Left lung (tissue), 10 donors: Measurements from ENCODE around the gene TENM4. TPM values are rescaled to one million over a fixed set of nuclear protein-coding genes. Genes with fewer than 3 reads are reported as not detected.

Experiments
- ATAC-seq: fragments of 200-7000 bp; cut with Tn5 transposase; one replicate; pipeline ENCODE4 v1.9.1; 2020; ENCODE audit warnings: moderate library complexity
- DNase-seq, 4 donors: peaks; one replicate each; pipeline ENCODE4 v3.0.0-alpha.2; 2013 to 2020
- H3K27ac ChIP-seq, 2 donors: fragments of 200-600 bp; sonication (generic) in 1 of 2; one replicate each; pipeline versions ENCODE4 v1.5.0 to v1.8.0; 2020 to 2021
- H3K27me3 ChIP-seq, 2 donors: fragments of 200-600 bp; sonication (generic) in 1 of 2; one replicate each; pipeline versions ENCODE4 v1.5.0 to v1.8.0; 2020 to 2021
- H3K36me3 ChIP-seq, 2 donors: fragments of 200-600 bp; sonication (generic) in 1 of 2; one replicate each; pipeline versions ENCODE4 v1.5.0 to v1.8.0; 2020 to 2021
- H3K4me1 ChIP-seq, 2 donors: fragments of 200-600 bp; one replicate each; pipeline ENCODE4 v1.8.0; 2021
- H3K4me3 ChIP-seq, 2 donors: fragments of 200-600 bp; sonication (generic) in 1 of 2; one replicate each; pipeline versions ENCODE4 v1.5.0 to v1.8.0; 2020 to 2021; ENCODE audit warnings: mild to moderate bottlenecking in 1 of 2
- H3K9me3 ChIP-seq, 2 donors: fragments of 200-600 bp; sonication (generic) in 1 of 2; one replicate each; pipeline versions ENCODE4 v1.5.0 to v1.8.0; 2020 to 2021
- CTCF ChIP-seq, 2 donors: fragments of 200-600 bp; sonication (generic) in 1 of 2; IDR thresholded peaks; one replicate each; pipeline versions ENCODE4 v1.5.0 to v1.8.0; 2021; ENCODE audit warnings: antibody characterized with exemption in 2 of 2
- intact Hi-C, 2 donors: fragments of 100-400 bp; cut with DNase I; formaldehyde crosslinking; loops; one replicate each; pipeline versions ENCODE4 v1.11.2 to v1.14.2; 2022
- polyA plus RNA-seq, 6 donors: library from polyadenylated mRNA; unstranded; fragments of 120-200 nt; gene quantifications; one replicate each; pipeline ENCODE4 v1.2.1, GENCODE V29; 2013; ENCODE audit not compliant: insufficient read length in 6 of 6
- total RNA-seq, 2 donors: library from RNA; stranded (reverse); fragmentation: NEBNext Ultra II Directional; extraction: Animal tissue kit (Norgen Biotek cat#: 25700); gene quantifications; one replicate each; pipeline ENCODE4 v1.2.1, GENCODE V29; 2021
- donor health status: DM: no; HTN: yes; CAD: no.
- donor health status: DM: no; HTN: no; CAD: no.

Gene TENM4
- total and polyA plus RNA-seq, 8 donors = 3.4 to 7.1 (median 5.2) TPM

DNA sequence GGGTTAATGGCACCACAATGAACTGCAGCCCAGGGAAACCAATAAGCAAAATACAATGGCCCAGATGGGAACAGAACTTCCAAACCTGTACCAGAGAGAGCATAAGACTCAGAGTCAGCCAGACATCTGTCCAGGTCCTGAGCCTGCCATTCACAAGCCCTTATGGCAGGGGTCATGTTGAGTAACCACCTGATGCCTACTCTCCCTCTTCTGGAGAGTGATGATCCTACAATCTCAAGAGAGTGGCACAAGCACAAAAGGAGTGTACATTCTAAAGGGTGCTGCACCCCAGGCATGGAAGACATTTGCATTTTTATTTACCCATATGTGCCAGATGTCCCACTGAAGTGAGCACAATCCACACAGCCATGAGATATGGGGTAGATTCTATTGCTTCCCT lies 10.6 kb downstream of the TENM4 start:
- intact Hi-C loops = no loop called here

GRCh38 chr11:79428406-79428805 lies 12.4 kb downstream of the TENM4 start:
- Histone ChIP-seq H3K4me1 (no peaks in the 10 kb centered on the region), H3K27ac (no peak overlapping the region), H3K9me3 (no peaks in the 10 kb centered on the region), H3K36me3 (no peaks in the 10 kb centered on the region), H3K4me3 (no peak overlapping the region), H3K27me3 (peaks cover 0 to 11% of the 10 kb centered on the region in 2 donors)
- DNase-seq = no peak
- TF ChIP-seq CTCF (IDR thresholded peaks at IDR 0.05) = no peak
- intact Hi-C loops = no loop called here
- ATAC-seq = no peak

More for the DNA sequence above, 10.6 kb downstream of the TENM4 start:
- Histone ChIP-seq H3K36me3 (no peaks in the 10 kb centered on the region), H3K9me3 (no peaks in the 10 kb centered on the region), H3K4me1 (no peaks in the 10 kb centered on the region), H3K27me3 (peaks cover 5 to 30% of the 10 kb centered on the region in 2 donors), H3K27ac (no peak overlapping the region), H3K4me3 (no peak overlapping the region)
- DNase-seq (no peak), ATAC-seq (no peak)
- TF ChIP-seq CTCF (IDR thresholded peaks at IDR 0.05) = no peak

- no peak for ATAC-seq
- Histone ChIP-seq H3K9me3 (no peaks in the 10 kb centered on the region), H3K27ac (no peak overlapping the region), H3K4me3 (no peak overlapping the region), H3K27me3 (peaks cover 0 to 5% of the 10 kb centered on the region in 2 donors), H3K4me1 (no peaks in the 10 kb centered on the region), H3K36me3 (no peaks in the 10 kb centered on the region)
- no peak for DNase-seq
- intact Hi-C loops = no loop called here
- no peak for TF ChIP-seq CTCF (IDR thresholded peaks at IDR 0.05)
Observed at GRCh38 chr11:79427611-79428327, 13.1 kb downstream of the TENM4 start.

DNA sequence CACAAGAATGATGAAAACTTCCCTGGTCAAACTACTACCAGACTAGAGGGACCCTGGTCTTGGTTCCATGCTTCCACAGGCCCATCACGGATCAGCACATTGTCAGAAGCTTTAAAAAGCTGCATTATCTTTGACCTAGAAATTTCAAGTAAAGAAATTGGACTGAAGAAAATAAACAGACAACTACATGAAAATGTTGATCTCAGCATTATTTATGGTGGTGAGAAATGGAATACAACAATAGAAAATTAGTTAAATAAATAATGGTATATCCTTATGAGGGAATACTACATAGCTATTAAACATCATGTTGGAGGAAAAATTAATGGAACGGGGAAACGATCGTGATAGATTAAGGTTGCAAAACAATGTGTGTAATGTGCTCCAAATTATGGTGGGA lies 13.7 kb downstream of the TENM4 start:
- no peak overlapping the region for H3K27ac ChIP-seq
- no peak for DNase-seq
- no peak overlapping the region for H3K4me3 ChIP-seq
- no peaks in the 10 kb centered on the region for H3K4me1 ChIP-seq
- intact Hi-C loops = no loop called here
- H3K27me3 ChIP-seq = peaks cover 0 to 4% of the 10 kb centered on the region in 2 donors
- ATAC-seq = no peak
- no peaks in the 10 kb centered on the region for H3K36me3 ChIP-seq
- no peaks in the 10 kb centered on the region for H3K9me3 ChIP-seq
- TF ChIP-seq CTCF (IDR thresholded peaks at IDR 0.05) = no peak

GRCh38 chr11:79425463-79425862 lies 15.4 kb downstream of the TENM4 start:
- Histone ChIP-seq H3K9me3 (no peaks in the 10 kb centered on the region), H3K36me3 (no peaks in the 10 kb centered on the region), H3K4me3 (no peak overlapping the region), H3K27me3 (peaks cover 0 to 4% of the 10 kb centered on the region in 2 donors), H3K27ac (no peak overlapping the region), H3K4me1 (no peaks in the 10 kb centered on the region)
- ATAC-seq (no peak), DNase-seq (no peak)
- intact Hi-C loops = no loop called here
- no peak for TF ChIP-seq CTCF (IDR thresholded peaks at IDR 0.05)
